A549 (cell line): ENCODE data around the gene POLR3GL. TPM values are rescaled to one million over a fixed set of nuclear protein-coding genes. Genes with fewer than 3 reads are reported as not detected.

Source experiments
- ATAC-seq, 2 experiments: fragments of 200-7000 bp in 1 of 2; fragments of >200 bp in 1 of 2; cut with Nextera tagmentation in 1 of 2; cut with Tn5 transposase in 1 of 2; 3 replicates each; pipeline versions ENCODE4 v1.8.0 to v1.9.1; 2018 to 2020; ENCODE audit warnings: mild to moderate bottlenecking in 1 of 2, moderate library complexity in 1 of 2
- CTCF ChIA-PET: fragments of 300-600 bp; sonication (Branson Sonifier 250); formaldehyde crosslinking; extraction: SDS; loops from one replicate; lab custom pipeline; 2021; ENCODE audit warnings: antibody characterized with exemption, inconsistent platforms; lab: Yijun Ruan, JAX
- POLR2A ChIA-PET: fragments of 350-600 bp; formaldehyde crosslinking; extraction: SDS; loops from one replicate; lab custom pipeline; 2021; ENCODE audit warnings: antibody characterized with exemption, inconsistent platforms; lab: Yijun Ruan, JAX
- DNase-seq, 2 experiments: peaks; one replicate each; pipeline versions ENCODE4 v3.0.0 to v3.0.0-alpha.2; 2011 to 2016; ENCODE audit warnings: low read depth in 1 of 2, low spot score in 1 of 2
- FAIRE-seq: peaks from 2 replicates; lab custom pipeline; 2011; peaks lifted over from hg19 to GRCh38; lab: Jason Lieb, UNC
- H3K27ac ChIP-seq, 2 experiments: fragments of >200 bp; sonication (Bioruptor Twin); formaldehyde crosslinking; 3 replicates each; pipeline ENCODE4 v1.5.1; 2016 to 2017
- H3K4me1 ChIP-seq: fragments of >200 bp; sonication (Bioruptor Twin); formaldehyde crosslinking; 3 replicates; pipeline ENCODE4 v1.6.1; 2016
- H3K4me2 ChIP-seq: fragments of >200 bp; sonication (Bioruptor Twin); formaldehyde crosslinking; 3 replicates; pipeline ENCODE4 v1.6.1; 2016
- H3K4me3 ChIP-seq: fragments of >200 bp; sonication (Bioruptor Twin); formaldehyde crosslinking; 3 replicates; pipeline ENCODE4 v1.5.1; 2016
- H3K9me3 ChIP-seq: fragments of >200 bp; sonication (Bioruptor Twin); formaldehyde crosslinking; 3 replicates; pipeline ENCODE4 v1.6.1; 2016
- BCL3 ChIP-seq: fragments of >200 bp; sonication (Bioruptor Twin); formaldehyde crosslinking; IDR thresholded peaks from 3 replicates; pipeline ENCODE4 v1.6.1; 2016
- BHLHE40 ChIP-seq: IDR thresholded peaks from 2 replicates; pipeline ENCODE4 v1.6.1; 2012; ENCODE audit warnings: low read depth, low read length, inconsistent platforms
- CHD2 ChIP-seq: fragments of 150-350 bp; IDR thresholded peaks from 2 replicates; pipeline ENCODE4 v1.6.1; 2014; ENCODE audit warnings: low read length; ENCODE audit not compliant: partially characterized antibody
- EP300 ChIP-seq, 2 experiments: fragments of >200 bp; sonication (Bioruptor Twin); formaldehyde crosslinking; IDR thresholded peaks; 2 replicates in 1 of 2; 3 replicates in 1 of 2; pipeline ENCODE4 v1.6.1; 2016 to 2017
- ESRRA ChIP-seq: fragments of 150-350 bp; IDR thresholded peaks from 2 replicates; pipeline ENCODE4 v1.6.1; 2014; ENCODE audit warnings: mild to moderate bottlenecking, low read length, borderline replicate concordance
- FOXS1 ChIP-seq: fragments of 250-450 bp; sonication (Bioruptor Pico); IDR thresholded peaks from 2 replicates; pipeline ENCODE4 v1.5.0; 2020; ENCODE audit warnings: mild to moderate bottlenecking, moderate library complexity
- HEYL ChIP-seq: fragments of 250-450 bp; sonication (Bioruptor Pico); IDR thresholded peaks from 2 replicates; pipeline ENCODE4 v1.8.0; 2021; ENCODE audit warnings: mild to moderate bottlenecking, moderate library complexity
- HMGXB4 ChIP-seq: fragments of 250-450 bp; sonication (Bioruptor Pico); IDR thresholded peaks from 2 replicates; pipeline ENCODE4 v1.5.0; 2021; ENCODE audit warnings: mild to moderate bottlenecking, moderate library complexity, borderline replicate concordance
- HOXB5 ChIP-seq: fragments of 250-450 bp; sonication (Bioruptor Pico); IDR thresholded peaks from 2 replicates; pipeline ENCODE4 v1.5.0; 2020; ENCODE audit warnings: mild to moderate bottlenecking, moderate library complexity
- JUN ChIP-seq, 2 experiments: fragments of >200 bp; sonication (Bioruptor Twin); formaldehyde crosslinking; IDR thresholded peaks; 2 replicates in 1 of 2; 3 replicates in 1 of 2; pipeline ENCODE4 v1.6.1; 2016 to 2017
- JUNB ChIP-seq: fragments of >200 bp; sonication (Bioruptor Twin); formaldehyde crosslinking; IDR thresholded peaks from 2 replicates; pipeline ENCODE4 v1.6.1; 2016
- KDM5A ChIP-seq: fragments of 200-600 bp; sonication (generic); IDR thresholded peaks from 2 replicates; pipeline ENCODE4 v1.6.1; 2016; ENCODE audit warnings: antibody characterized with exemption, mild to moderate bottlenecking
- MAX ChIP-seq: IDR thresholded peaks from 2 replicates; pipeline ENCODE4 v1.6.1; 2012
- MYC ChIP-seq: IDR thresholded peaks from 2 replicates; pipeline ENCODE4 v1.6.1; 2012; ENCODE audit warnings: mild to moderate bottlenecking, inconsistent platforms, low read length, improper control_type of control experiment, borderline replicate concordance
- PBX3 ChIP-seq: IDR thresholded peaks from 2 replicates; pipeline ENCODE4 v1.6.1; 2012
- PHF8 ChIP-seq: fragments of 200-600 bp; sonication (generic); IDR thresholded peaks from 2 replicates; pipeline ENCODE4 v1.6.1; 2016; ENCODE audit warnings: low read depth, mild to moderate bottlenecking, antibody characterized with exemption, moderate library complexity, borderline replicate concordance
- POLR2A ChIP-seq: IDR thresholded peaks from 2 replicates; pipeline ENCODE4 v1.6.1; 2012; ENCODE audit warnings: mild to moderate bottlenecking, low read length
- RAD21 ChIP-seq, 2 experiments: fragments of >200 bp in 1 of 2; sonication (Bioruptor Twin) in 1 of 2; formaldehyde crosslinking in 1 of 2; IDR thresholded peaks in 1 of 2; conservative IDR thresholded peaks in 1 of 2; 2 replicates in 1 of 2; 3 replicates in 1 of 2; pipeline ENCODE4 v1.6.1; 2012 to 2018; ENCODE audit warnings: inconsistent platforms in 1 of 2
- SMC3 ChIP-seq: fragments of >200 bp; sonication (Bioruptor Twin); formaldehyde crosslinking; IDR thresholded peaks from 3 replicates; pipeline ENCODE4 v1.6.1; 2018; ENCODE audit warnings: inconsistent platforms
- TP53 ChIP-seq: fragments of 250-450 bp; sonication (Bioruptor Pico); IDR thresholded peaks from 2 replicates; pipeline ENCODE4 v1.5.0; 2021; ENCODE audit warnings: mild to moderate bottlenecking, moderate library complexity
- ZSCAN20 ChIP-seq: fragments of 250-450 bp; sonication (Bioruptor Pico); IDR thresholded peaks from 2 replicates; pipeline ENCODE4 v1.8.0; 2022; ENCODE audit warnings: mild to moderate bottlenecking, moderate library complexity
- WGBS: methylation state at CpG from one replicate; pipeline ENCODE4 v1.1.6; 2017; ENCODE audit errors: missing lambda C conversion rate; 5-methylcytosine and 5-hydroxymethylcytosine counted together
- polyA plus RNA-seq, 4 experiments: library from polyadenylated mRNA; depleted of rRNA in 3 of 4; stranded (reverse); fragments of >200 nt; fragmentation: RNase III in 1 of 4; extraction: RNeasy Plus Mini Kit Qiagen cat#74134 plus additional on column Dnase treatment in 1 of 4; gene quantifications; 2 replicates in 3 of 4; 3 replicates in 1 of 4; pipeline ENCODE4 v1.2.3, GENCODE V29; 2011 to 2017

Gene POLR3GL
- polyA plus RNA-seq, 2 of the 4 experiments (the other 2 are of a cell fraction), result 12.6 to 15.7 TPM

GRCh38 chr1:145960468-145961108, 3.9 kb upstream of the POLR3GL start (continued):
- TF ChIP-seq PBX3 (no peak), HEYL (CRISPR knock-in tag) (no peak), FOXS1 (no peak), POLR2A (peak; percentile 63), ZSCAN20 (CRISPR knock-in tag) (no peak), MAX (0 out of 2 replicates have a peak, but pooled peaks have one; percentile 17), EP300 (IDR thresholded peaks at IDR 0.05) (no peak), MYC (no peak), CHD2 (no peak), JUNB (no peak), JUN (IDR thresholded peaks at IDR 0.05) (peak in 1 of 2 experiments; percentile 55; a peak in 1 of 5 replicates), SMC3 (no peak), HOXB5 (no peak), HMGXB4 (CRISPR knock-in tag) (no peak), KDM5A (no peak), BCL3 (peak; percentile 15; the same call in 1 of the 3 replicates)

GRCh38 chr1:145961109-145961424, 3.4 kb upstream of the POLR3GL start:
- TF ChIP-seq PBX3, result no peak
- TF ChIP-seq TP53 (CRISPR knock-in tag), result no peak
- no peak for TF ChIP-seq ESRRA
- no peak for TF ChIP-seq PHF8
- no peak for TF ChIP-seq BHLHE40
- TF ChIP-seq JUNB, result no peak
- no peak for TF ChIP-seq RAD21 (conservative IDR thresholded peaks at IDR 0.05 in 1 of 2, IDR thresholded peaks at IDR 0.05 in 1 of 2)
- CTCF ChIA-PET, result no interaction called here
- FAIRE-seq, result no peak
- DNase-seq, result no peak
- peak overlapping the region; percentile 92 for H3K4me2 ChIP-seq
- peak overlapping the region; percentile 73 for H3K4me3 ChIP-seq
- POLR2A ChIA-PET, result no interaction called here
- WGBS, result 34% methylated on average over 22 of the region's 22 CpGs
- H3K27ac ChIP-seq, result peak overlapping the region; percentile 82 to 85
- peaks cover 53% of the 10 kb centered on the region for H3K4me1 ChIP-seq
- H3K9me3 ChIP-seq, result no peaks in the 10 kb centered on the region
- ATAC-seq, result no peak
